H9 (cell line): Measurements from ENCODE around the gene MAPKAP1. TPM values are rescaled to one million over a fixed set of nuclear protein-coding genes. Genes with fewer than 3 reads are reported as not detected.

Experiments used
- DNase-seq: peaks from one replicate; pipeline ENCODE4 v3.0.0-alpha.2; 2017
- H2AFZ ChIP-seq: one replicate; pipeline ENCODE4 v1.6.1; 2013; ENCODE audit warnings: mild to moderate bottlenecking, low read length, control low read depth, moderate library complexity
- H2AK5ac ChIP-seq: 2 replicates; pipeline ENCODE4 v1.6.1; 2013; ENCODE audit warnings: low read length, control low read depth, mixed read lengths; ENCODE audit not compliant: insufficient read length
- H2BK120ac ChIP-seq: one replicate; pipeline ENCODE4 v1.6.1; 2013; ENCODE audit warnings: low read depth, mild to moderate bottlenecking, low read length, control low read depth, inconsistent platforms; ENCODE audit not compliant: poor library complexity, severe bottlenecking
- H2BK12ac ChIP-seq: 2 replicates; pipeline ENCODE4 v1.6.1; 2013; ENCODE audit warnings: low read length, control low read depth, mixed read lengths, low read depth; ENCODE audit not compliant: insufficient read length
- H2BK15ac ChIP-seq: 2 replicates; pipeline ENCODE4 v1.6.1; 2013; ENCODE audit warnings: low read depth, low read length, control low read depth
- H2BK20ac ChIP-seq: one replicate; pipeline ENCODE4 v1.6.1; 2013; ENCODE audit warnings: low read depth, mild to moderate bottlenecking, low read length, control low read depth, inconsistent platforms; ENCODE audit not compliant: poor library complexity, severe bottlenecking
- H2BK5ac ChIP-seq: 2 replicates; pipeline ENCODE4 v1.6.1; 2013; ENCODE audit warnings: low read length, control low read depth, mixed read lengths; ENCODE audit not compliant: insufficient read length
- H3K14ac ChIP-seq: 2 replicates; pipeline ENCODE4 v1.6.1; 2013; ENCODE audit warnings: low read length, control low read depth; ENCODE audit not compliant: insufficient read depth
- H3K18ac ChIP-seq: 2 replicates; pipeline ENCODE4 v1.6.1; 2013; ENCODE audit warnings: low read depth, mild to moderate bottlenecking, mixed read lengths, low read length, control low read depth; ENCODE audit not compliant: insufficient read length
- H3K23ac ChIP-seq: 2 replicates; pipeline ENCODE4 v1.6.1; 2013; ENCODE audit warnings: low read length, control low read depth, mixed read lengths, low read depth; ENCODE audit not compliant: insufficient read length
- H3K23me2 ChIP-seq: 2 replicates; pipeline ENCODE4 v1.6.1; 2013; ENCODE audit warnings: low read depth, mild to moderate bottlenecking, mixed read lengths, low read length, control low read depth; ENCODE audit not compliant: insufficient read length, poor library complexity, severe bottlenecking
- H3K27ac ChIP-seq: 2 replicates; pipeline ENCODE4 v1.5.1; 2013; ENCODE audit warnings: low read length, control low read depth, mixed read lengths, low read depth; ENCODE audit not compliant: insufficient read length
- H3K27me3 ChIP-seq: 2 replicates; pipeline ENCODE4 v1.6.1; 2013; ENCODE audit warnings: low read length, control low read depth, inconsistent platforms; ENCODE audit not compliant: insufficient read depth
- H3K4ac ChIP-seq: 2 replicates; pipeline ENCODE4 v1.6.1; 2013; ENCODE audit warnings: low read depth, mild to moderate bottlenecking, control low read depth, inconsistent platforms, low read length, moderate library complexity
- H3K4me1 ChIP-seq: 2 replicates; pipeline ENCODE4 v1.6.1; 2013; ENCODE audit warnings: low read length, control low read depth, inconsistent platforms; ENCODE audit not compliant: insufficient read depth
- H3K4me2 ChIP-seq: 2 replicates; pipeline ENCODE4 v1.6.1; 2013; ENCODE audit warnings: low read length, control low read depth, mixed read lengths; ENCODE audit not compliant: insufficient read length, insufficient read depth
- H3K56ac ChIP-seq: 2 replicates; pipeline ENCODE4 v1.6.1; 2013; ENCODE audit warnings: low read depth, mild to moderate bottlenecking, mixed read lengths, low read length, control low read depth; ENCODE audit not compliant: insufficient read length
- H3K79me1 ChIP-seq: 2 replicates; pipeline ENCODE4 v1.6.1; 2013; ENCODE audit warnings: low read depth, mild to moderate bottlenecking, moderate library complexity, low read length, control low read depth, inconsistent platforms; ENCODE audit not compliant: insufficient read depth, poor library complexity, severe bottlenecking
- H3K79me2 ChIP-seq: 2 replicates; pipeline ENCODE4 v1.6.1; 2013; ENCODE audit warnings: low read length, control low read depth, inconsistent platforms; ENCODE audit not compliant: insufficient read depth
- H3K9ac ChIP-seq: 2 replicates; pipeline ENCODE4 v1.6.1; 2013; ENCODE audit warnings: low read length, control low read depth, mixed read lengths; ENCODE audit not compliant: insufficient read length; ENCODE audit errors: extremely low read depth
- H3K9me3 ChIP-seq: one replicate; pipeline ENCODE4 v1.6.1; 2013; ENCODE audit warnings: low read depth, low read length, inconsistent platforms; ENCODE audit not compliant: control insufficient read depth
- H3T11ph ChIP-seq: one replicate; pipeline ENCODE4 v1.6.1; 2013; ENCODE audit warnings: mild to moderate bottlenecking, low read length, control low read depth, inconsistent platforms
- H4K20me1 ChIP-seq: one replicate; pipeline ENCODE4 v1.6.1; 2013; ENCODE audit not compliant: control insufficient read depth, insufficient read length, insufficient read depth
- H4K5ac ChIP-seq: 2 replicates; pipeline ENCODE4 v1.6.1; 2013; ENCODE audit warnings: low read depth, mild to moderate bottlenecking, mixed read lengths, low read length, control low read depth; ENCODE audit not compliant: insufficient read length
- H4K8ac ChIP-seq: replicated peaks from 2 replicates; pipeline ENCODE4 v1.6.1; 2013; ENCODE audit warnings: low read length, control low read depth, mixed read lengths, low read depth; ENCODE audit not compliant: insufficient read length
- H4K91ac ChIP-seq: 2 replicates; pipeline ENCODE4 v1.6.1; 2013; ENCODE audit warnings: low read depth, mild to moderate bottlenecking, moderate library complexity, mixed read lengths, low read length, control low read depth; ENCODE audit not compliant: insufficient read length
- H3K27ac Mint-ChIP-seq, 3 experiments: 2 replicates in 2 of 3; 3 replicates in 1 of 3; pipeline ENCODE4 v1.8.0; 2020 to 2021; ENCODE audit warnings: mixed read lengths in 3 of 3, mild to moderate bottlenecking in 1 of 3, moderate library complexity in 1 of 3
- H3K27me3 Mint-ChIP-seq: 2 replicates; pipeline ENCODE4 v1.8.0; 2021; ENCODE audit warnings: low read depth, mild to moderate bottlenecking, moderate library complexity, mixed read lengths
- H3K36me3 Mint-ChIP-seq, 3 experiments: 2 replicates in 2 of 3; 3 replicates in 1 of 3; pipeline ENCODE4 v1.8.0; 2020 to 2021; ENCODE audit warnings: low read depth in 3 of 3, mixed read lengths in 3 of 3; ENCODE audit not compliant: insufficient read depth in 1 of 3
- H3K4me1 Mint-ChIP-seq, 2 experiments: 2 replicates each; pipeline ENCODE4 v1.8.0; 2020; ENCODE audit warnings: mixed read lengths in 2 of 2
- H3K4me3 Mint-ChIP-seq, 2 experiments: 2 replicates in 1 of 2; 3 replicates in 1 of 2; pipeline ENCODE4 v1.8.0; 2020 to 2021; ENCODE audit warnings: mild to moderate bottlenecking in 2 of 2, mixed read lengths in 2 of 2, moderate library complexity in 1 of 2
- H3K9me3 Mint-ChIP-seq, 2 experiments: 2 replicates in 1 of 2; 3 replicates in 1 of 2; pipeline ENCODE4 v1.8.0; 2020; ENCODE audit warnings: mild to moderate bottlenecking in 2 of 2, mixed read lengths in 2 of 2, moderate library complexity in 1 of 2
- WGBS: extraction: QIAGEN DNeasy Blood & Tissue Kit; methylation state at CpG from one replicate; pipeline ENCODE4 v1.1.7; 2013; ENCODE audit warnings: missing lambda C conversion rate, low lambda C conversion rate, mixed read lengths; ENCODE audit not compliant: insufficient read length; ENCODE audit errors: extremely low coverage; 5-methylcytosine and 5-hydroxymethylcytosine counted together
- total RNA-seq: library from RNA; stranded (reverse); gene quantifications from 2 replicates; pipeline ENCODE4 v1.2.1, GENCODE V29; 2021
- TF ChIP-seq, protein P1 (sequence below): fragments of 200-600 bp; sonication (generic); conservative IDR thresholded peaks from 3 replicates; pipeline ENCODE4 v1.8.0; 2021; ENCODE audit warnings: antibody characterized with exemption, mild to moderate bottlenecking

MAPKAP1 gene
- total RNA-seq, 1 experiment from 2014 or later, result 97.0 TPM

DNA sequence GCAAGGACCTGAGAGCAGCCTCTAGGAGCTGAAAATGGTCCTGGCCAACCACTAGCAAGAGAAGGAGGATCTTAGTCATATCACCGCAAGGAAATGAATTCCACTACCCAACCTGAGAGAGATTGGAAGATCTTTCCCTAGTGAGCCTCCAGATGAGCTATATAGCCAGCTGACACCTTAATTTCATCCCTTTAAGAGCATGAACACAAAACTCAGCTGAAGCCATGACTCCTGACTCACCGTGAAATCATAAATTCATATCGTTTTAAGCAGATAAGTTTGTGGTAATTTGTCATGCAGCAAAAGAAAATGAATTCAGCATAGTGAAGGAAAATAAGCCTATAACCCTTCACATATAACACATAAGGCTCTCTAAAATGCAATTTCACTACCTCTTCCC is 23.5 kb downstream of the MAPKAP1 start:
- no peak overlapping the region for H3K9ac ChIP-seq
- peaks cover 2% of the 10 kb centered on the region; the same call in 1 of the 2 replicates for H3K79me2 ChIP-seq
- no peaks in the 10 kb centered on the region for H3K23me2 ChIP-seq
- H2BK120ac ChIP-seq, result no peak overlapping the region
- no CpG with 5 or more reads among the region's 3 CpGs for WGBS
- no peak overlapping the region for H3K23ac ChIP-seq
- H2AK5ac ChIP-seq, result no peak overlapping the region
- H3K4me2 ChIP-seq, result no peak overlapping the region
- no peak overlapping the region for H4K91ac ChIP-seq
- Mint-ChIP-seq H3K27me3 (no peaks in the 10 kb centered on the region), H3K36me3 (0 out of 7 replicates have a peak, but pooled peaks cover 0 to 2% (median 0%) of the 10 kb centered on the region in 3 experiments), H3K4me3 (no peak overlapping the region), H3K27ac (peak overlapping the region in 1 of 3 experiments; percentile 19; a peak in 1 of 7 replicates), H3K4me1 (peaks cover 22 to 24% of the 10 kb centered on the region in 2 experiments), H3K9me3 (no peaks in the 10 kb centered on the region)
- H3K9me3 ChIP-seq, result no peaks in the 10 kb centered on the region
- H3K56ac ChIP-seq, result no peak overlapping the region
- no peak overlapping the region for H3K4ac ChIP-seq
- no peak overlapping the region for H2BK12ac ChIP-seq
- H4K5ac ChIP-seq, result no peak overlapping the region
- no peak overlapping the region for H3K18ac ChIP-seq
- no peak overlapping the region for H3K27ac ChIP-seq
- TF ChIP-seq, protein P1, sequence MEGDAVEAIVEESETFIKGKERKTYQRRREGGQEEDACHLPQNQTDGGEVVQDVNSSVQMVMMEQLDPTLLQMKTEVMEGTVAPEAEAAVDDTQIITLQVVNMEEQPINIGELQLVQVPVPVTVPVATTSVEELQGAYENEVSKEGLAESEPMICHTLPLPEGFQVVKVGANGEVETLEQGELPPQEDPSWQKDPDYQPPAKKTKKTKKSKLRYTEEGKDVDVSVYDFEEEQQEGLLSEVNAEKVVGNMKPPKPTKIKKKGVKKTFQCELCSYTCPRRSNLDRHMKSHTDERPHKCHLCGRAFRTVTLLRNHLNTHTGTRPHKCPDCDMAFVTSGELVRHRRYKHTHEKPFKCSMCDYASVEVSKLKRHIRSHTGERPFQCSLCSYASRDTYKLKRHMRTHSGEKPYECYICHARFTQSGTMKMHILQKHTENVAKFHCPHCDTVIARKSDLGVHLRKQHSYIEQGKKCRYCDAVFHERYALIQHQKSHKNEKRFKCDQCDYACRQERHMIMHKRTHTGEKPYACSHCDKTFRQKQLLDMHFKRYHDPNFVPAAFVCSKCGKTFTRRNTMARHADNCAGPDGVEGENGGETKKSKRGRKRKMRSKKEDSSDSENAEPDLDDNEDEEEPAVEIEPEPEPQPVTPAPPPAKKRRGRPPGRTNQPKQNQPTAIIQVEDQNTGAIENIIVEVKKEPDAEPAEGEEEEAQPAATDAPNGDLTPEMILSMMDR, result no peak
- no peak overlapping the region for H3T11ph ChIP-seq
- H4K20me1 ChIP-seq, result no peaks in the 10 kb centered on the region
- no peak overlapping the region for H3K14ac ChIP-seq
- H2BK20ac ChIP-seq, result no peak overlapping the region
- H3K79me1 ChIP-seq, result peaks cover 7% of the 10 kb centered on the region
- H3K27me3 ChIP-seq, result no peaks in the 10 kb centered on the region
- H2BK5ac ChIP-seq, result no peak overlapping the region
- no peak overlapping the region for H4K8ac ChIP-seq
- DNase-seq, result no peak
- no peak overlapping the region for H2BK15ac ChIP-seq
- H2AFZ ChIP-seq, result no peak overlapping the region
- no peaks in the 10 kb centered on the region for H3K4me1 ChIP-seq
